BE2C (cell line): ENCODE measurements around the gene DUSP16.

ENCODE experiments used
- DNase-seq: peaks from one replicate; pipeline ENCODE4 v3.0.0-alpha.2; 2020
- H3K27me3 ChIP-seq: fragments of 250-450 bp; sonication (Bioruptor Pico); 2 replicates; pipeline ENCODE4 v1.5.1; 2020; ENCODE audit warnings: mild to moderate bottlenecking
- H3K36me3 ChIP-seq: fragments of 250-450 bp; sonication (Bioruptor Pico); 2 replicates; pipeline ENCODE4 v1.5.1; 2020; ENCODE audit warnings: mild to moderate bottlenecking
- H3K4me1 ChIP-seq: fragments of 250-450 bp; sonication (Bioruptor Pico); 2 replicates; pipeline ENCODE4 v1.5.1; 2020
- H3K4me3 ChIP-seq: 2 replicates; pipeline ENCODE4 v1.5.1; 2011; ENCODE audit warnings: low read depth, low read length
- H3K9me3 ChIP-seq: fragments of 250-450 bp; sonication (Bioruptor Pico); 2 replicates; pipeline ENCODE4 v1.5.1; 2020
- CTCF ChIP-seq: IDR thresholded peaks from 2 replicates; pipeline ENCODE4 v1.5.1; 2012; ENCODE audit warnings: mild to moderate bottlenecking, low read depth, low read length

DUSP16 gene

GRCh38 chr12:12533238-12533829 is 29.3 kb downstream of the DUSP16 start:
- no peaks in the 10 kb centered on the region for H3K36me3 ChIP-seq
- no peaks in the 10 kb centered on the region; the same call in 1 of the 2 replicates for H3K9me3 ChIP-seq
- DNase-seq = peak; percentile 66
- H3K4me1 ChIP-seq = peaks cover 27% of the 10 kb centered on the region
- no peaks in the 10 kb centered on the region for H3K27me3 ChIP-seq
- no peak overlapping the region for H3K4me3 ChIP-seq
- TF ChIP-seq CTCF = no peak

- Histone ChIP-seq H3K4me3 (no peak overlapping the region), H3K9me3 (no peaks in the 10 kb centered on the region; the same call in 1 of the 2 replicates), H3K4me1 (peaks cover 27% of the 10 kb centered on the region), H3K36me3 (no peaks in the 10 kb centered on the region), H3K27me3 (no peaks in the 10 kb centered on the region)
- no peak for TF ChIP-seq CTCF
- no peak for DNase-seq
These were observed 31.5 kb downstream of the DUSP16 start for GRCh38 chr12:12531194-12531593.

DNA sequence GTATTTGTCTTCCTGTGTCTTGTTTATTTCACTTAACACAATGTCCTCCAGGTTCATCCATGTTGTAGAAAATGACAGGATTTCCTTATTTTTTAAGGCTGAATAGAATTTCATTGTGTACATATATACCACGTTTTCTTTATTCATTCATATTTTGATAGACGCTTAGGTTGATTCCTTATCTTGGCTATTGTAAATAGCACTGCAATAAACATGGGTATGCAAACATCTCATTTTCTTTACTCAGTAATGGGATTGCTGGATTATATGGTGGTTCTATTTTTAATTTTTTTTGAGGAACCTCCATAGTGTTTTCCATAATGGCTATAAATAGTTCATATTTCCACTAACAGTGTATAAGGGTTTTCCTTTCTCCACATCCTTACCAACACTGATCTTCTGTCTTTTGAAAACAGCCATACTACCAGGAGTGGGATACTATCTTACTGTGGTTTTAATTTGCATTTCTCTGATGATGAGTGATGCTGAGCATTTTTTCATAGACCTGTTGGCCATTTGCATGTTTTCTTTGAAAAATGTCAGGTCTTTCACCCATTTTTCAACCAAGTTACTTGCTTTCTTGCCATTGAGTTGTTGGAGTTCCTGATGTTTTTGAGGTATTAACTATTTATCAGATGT is 32.8 kb downstream of the DUSP16 start:
- Histone ChIP-seq H3K36me3 (no peaks in the 10 kb centered on the region), H3K27me3 (no peaks in the 10 kb centered on the region), H3K4me3 (no peak overlapping the region), H3K9me3 (no peaks in the 10 kb centered on the region; the same call in 1 of the 2 replicates), H3K4me1 (peaks cover 27% of the 10 kb centered on the region)
- no peak for TF ChIP-seq CTCF
- no peak for DNase-seq

DNA sequence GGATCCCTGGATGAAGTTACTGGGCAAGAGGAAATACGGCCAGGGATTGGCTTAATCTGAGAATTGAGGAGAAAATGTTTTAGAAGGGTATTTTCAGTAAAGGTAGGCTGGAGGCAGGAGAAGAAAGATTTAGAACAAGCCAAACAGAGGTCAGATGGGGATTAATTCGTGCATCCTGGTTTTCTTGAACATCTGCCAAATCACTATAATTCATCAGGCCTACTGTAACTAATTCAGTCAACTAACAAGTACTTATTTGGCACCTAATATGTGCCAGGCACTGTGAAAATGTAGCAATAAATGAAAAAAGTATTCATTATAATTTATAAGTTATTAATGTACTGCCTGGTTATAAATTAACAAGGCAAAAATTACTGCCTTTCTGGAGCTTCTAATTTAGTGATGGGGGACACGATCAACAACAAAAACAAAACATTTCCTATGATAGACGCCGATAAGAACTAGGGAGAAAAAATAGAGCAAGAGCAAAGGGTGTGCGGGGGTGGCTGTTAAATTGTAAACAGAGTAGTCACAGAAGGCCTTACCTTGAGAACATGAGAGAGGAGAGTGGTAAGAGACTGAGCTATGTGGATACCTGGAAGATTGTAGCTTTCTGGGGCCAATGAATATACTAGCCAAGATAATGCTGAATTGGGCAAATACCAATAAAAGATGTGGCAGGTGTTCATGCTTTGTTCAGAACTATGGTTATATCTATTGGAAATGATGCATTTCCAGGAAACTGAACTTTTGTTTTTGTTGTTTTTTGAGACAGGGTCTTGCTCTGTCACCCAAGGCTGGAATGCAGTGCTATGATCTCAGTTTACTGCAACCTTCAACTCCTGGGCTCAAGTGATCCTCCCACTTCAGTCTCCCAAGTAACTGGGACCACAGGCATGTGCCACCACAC is 34.0 kb downstream of the DUSP16 start:
- no peaks in the 10 kb centered on the region; the same call in 1 of the 2 replicates for H3K9me3 ChIP-seq
- no peak for TF ChIP-seq CTCF
- DNase-seq = no peak

GRCh38 chr12:12527820-12528296 is 34.8 kb downstream of the DUSP16 start:
- Histone ChIP-seq H3K9me3 (no peaks in the 10 kb centered on the region; the same call in 1 of the 2 replicates), H3K4me1 (peaks cover 9% of the 10 kb centered on the region), H3K27me3 (no peaks in the 10 kb centered on the region), H3K36me3 (no peaks in the 10 kb centered on the region), H3K4me3 (no peak overlapping the region)
- no peak for DNase-seq
- no peak for TF ChIP-seq CTCF

More for the DNA sequence above, 34.0 kb downstream of the DUSP16 start:
- Histone ChIP-seq H3K4me1 (peaks cover 15% of the 10 kb centered on the region), H3K27me3 (no peaks in the 10 kb centered on the region), H3K4me3 (no peak overlapping the region), H3K36me3 (no peaks in the 10 kb centered on the region)
